ENCODE measurements around the gene DOK6.

The DOK6 gene

GRCh38 chr18:69882965-69883668 lies 482.4 kb downstream of the DOK6 start:
- TF ChIP-seq ZNF274 (IDR thresholded peaks at IDR 0.05; ENCODE audit: low read depth, low read length): no peak
- H3K4me3 ChIP-seq (ENCODE audit: low read length): peak overlapping the region; percentile 48; the same call in 1 of the 2 replicates

- no peak for TF ChIP-seq ZNF274 (IDR thresholded peaks at IDR 0.05; ENCODE audit: low read depth, low read length)
- H3K4me3 ChIP-seq (ENCODE audit: low read length): no peak overlapping the region
Observed at GRCh38 chr18:69883781-69884180, 483.1 kb downstream of the DOK6 start.

GRCh38 chr18:69885355-69885754 lies 484.7 kb downstream of the DOK6 start:
- TF ChIP-seq ZNF274 (IDR thresholded peaks at IDR 0.05; ENCODE audit: low read depth, low read length): no peak
- H3K4me3 ChIP-seq (ENCODE audit: low read length): no peak overlapping the region

GRCh38 chr18:69885841-69886531 lies 485.3 kb downstream of the DOK6 start:
- no peak overlapping the region; the same call in 1 of the 2 replicates for H3K4me3 ChIP-seq (ENCODE audit: low read length)
- no peak for TF ChIP-seq ZNF274 (IDR thresholded peaks at IDR 0.05; ENCODE audit: low read depth, low read length)

- H3K4me3 ChIP-seq (ENCODE audit: low read length): no peak overlapping the region
- TF ChIP-seq ZNF274 (IDR thresholded peaks at IDR 0.05; ENCODE audit: low read depth, low read length): no peak
Observed at GRCh38 chr18:69887256-69887655, 486.6 kb downstream of the DOK6 start.

GRCh38 chr18:69889009-69889408 lies 488.3 kb downstream of the DOK6 start:
- TF ChIP-seq ZNF274 (IDR thresholded peaks at IDR 0.05; ENCODE audit: low read depth, low read length): no peak
- no peak overlapping the region for H3K4me3 ChIP-seq (ENCODE audit: low read length)

- TF ChIP-seq ZNF274 (IDR thresholded peaks at IDR 0.05; ENCODE audit: low read depth, low read length): no peak
- H3K4me3 ChIP-seq (ENCODE audit: low read length): no peak overlapping the region
Observed at GRCh38 chr18:69890558-69890957, 489.9 kb downstream of the DOK6 start.

- no peak for TF ChIP-seq ZNF274 (IDR thresholded peaks at IDR 0.05; ENCODE audit: low read depth, low read length)
- no peak overlapping the region for H3K4me3 ChIP-seq (ENCODE audit: low read length)
Observed at GRCh38 chr18:69894467-69894866, 493.8 kb downstream of the DOK6 start.

- TF ChIP-seq ZNF274 (IDR thresholded peaks at IDR 0.05; ENCODE audit: low read depth, low read length): no peak
- H3K4me3 ChIP-seq (ENCODE audit: low read length): no peak overlapping the region
Observed at GRCh38 chr18:69895066-69896047, 494.7 kb downstream of the DOK6 start.

GRCh38 chr18:69897397-69898108 lies 496.9 kb downstream of the DOK6 start:
- TF ChIP-seq ZNF274 (IDR thresholded peaks at IDR 0.05; ENCODE audit: low read depth, low read length): no peak
- H3K4me3 ChIP-seq (ENCODE audit: low read length): no peak overlapping the region; the same call in none of the 2 replicates

GRCh38 chr18:69898241-69898861 lies 497.7 kb downstream of the DOK6 start:
- TF ChIP-seq ZNF274 (IDR thresholded peaks at IDR 0.05; ENCODE audit: low read depth, low read length): no peak
- H3K4me3 ChIP-seq (ENCODE audit: low read length): peak overlapping the region; percentile 29; the same call in 1 of the 2 replicates
